PC-3 (cell line): Measurements from ENCODE around the gene KYNU. TPM values are rescaled to one million over a fixed set of nuclear protein-coding genes. Genes with fewer than 3 reads are reported as not detected.
A peak's percentile ranks its signal among the peaks of the same experiment; 100 is the strongest.

Experiments used
- ATAC-seq: fragments of 200-7000 bp; cut with Tn5 transposase; 2 replicates; pipeline ENCODE4 v1.9.1; 2020; ENCODE audit warnings: mild to moderate bottlenecking, moderate library complexity
- BruUV-seq: library from RNA; stranded (reverse); fragments of 400-500 nt; replicated peaks from 2 replicates; lab custom pipeline; 2021; lab: Mats Ljungman, UMichigan
- CTCF ChIA-PET: fragments of 300-600 bp; sonication (Branson Sonifier 250); formaldehyde crosslinking; loops from one replicate; lab custom pipeline; 2022; ENCODE audit warnings: antibody characterized with exemption; lab: Charles Lee
- POLR2A ChIA-PET: fragments of 300-600 bp; sonication (Branson Sonifier 250); formaldehyde crosslinking; loops from one replicate; lab custom pipeline; 2022; ENCODE audit warnings: antibody characterized with exemption; ENCODE audit not compliant: unreplicated experiment; lab: Charles Lee
- DNase-seq: peaks from one replicate; pipeline ENCODE4 v3.0.0-alpha.2; 2015
- H2AFZ ChIP-seq: fragments of 300-600 bp; sonication (generic); 2 replicates; pipeline ENCODE4 v1.6.0; 2016; ENCODE audit warnings: antibody characterized with exemption, low read length
- H3F3A ChIP-seq: fragments of 300-600 bp; sonication (generic); one replicate; pipeline ENCODE4 v1.6.0; 2017; ENCODE audit warnings: antibody characterized with exemption, low read length, control low read depth, mild to moderate bottlenecking; ENCODE audit not compliant: unreplicated experiment
- H3K27ac ChIP-seq: fragments of 300-600 bp; sonication (generic); 2 replicates; pipeline ENCODE4 v1.5.1; 2016; ENCODE audit warnings: mild to moderate bottlenecking, low read length
- H3K27me3 ChIP-seq: fragments of 300-600 bp; sonication (generic); 2 replicates; pipeline ENCODE4 v1.6.1; 2016; ENCODE audit warnings: low read length, mixed read lengths
- H3K36me3 ChIP-seq: fragments of 300-600 bp; sonication (generic); 2 replicates; pipeline ENCODE4 v1.6.1; 2016; ENCODE audit warnings: low read depth, mixed run types, low read length, mixed read lengths
- H3K4me1 ChIP-seq: fragments of 300-600 bp; sonication (generic); 2 replicates; pipeline ENCODE4 v1.5.1; 2016; ENCODE audit warnings: low read length; ENCODE audit not compliant: insufficient read depth
- H3K4me2 ChIP-seq: fragments of 300-600 bp; sonication (generic); 2 replicates; pipeline ENCODE4 v1.6.0; 2016; ENCODE audit warnings: low read length
- H3K4me3 ChIP-seq: fragments of 300-600 bp; sonication (generic); 2 replicates; pipeline ENCODE4 v1.5.1; 2016; ENCODE audit warnings: mild to moderate bottlenecking, low read length, mixed read lengths
- H3K79me2 ChIP-seq: fragments of 300-600 bp; sonication (generic); 2 replicates; pipeline ENCODE4 v1.6.1; 2017; ENCODE audit warnings: low read length, mixed read lengths
- H3K9ac ChIP-seq: fragments of 300-600 bp; sonication (generic); 2 replicates; pipeline ENCODE4 v1.6.0; 2016; ENCODE audit warnings: mild to moderate bottlenecking, low read length
- H3K9me2 ChIP-seq: fragments of 300-600 bp; sonication (generic); replicated peaks from 2 replicates; pipeline ENCODE4 v1.6.1; 2016; ENCODE audit warnings: mixed run types, low read length, mixed read lengths
- H3K9me3 ChIP-seq: fragments of 300-600 bp; sonication (generic); 2 replicates; pipeline ENCODE4 v1.6.1; 2016; ENCODE audit warnings: low read length, mixed read lengths
- H4K20me1 ChIP-seq: fragments of 300-600 bp; sonication (generic); 2 replicates; pipeline ENCODE4 v1.6.1; 2016; ENCODE audit warnings: low read length, mixed read lengths
- EZH2 ChIP-seq: fragments of 300-600 bp; sonication (generic); IDR thresholded peaks from one replicate; pipeline ENCODE4 v1.6.1; 2017; ENCODE audit warnings: antibody characterized with exemption, mild to moderate bottlenecking, low read length; ENCODE audit not compliant: unreplicated experiment
- EZH2phosphoT487 ChIP-seq: fragments of 300-600 bp; sonication (generic); IDR thresholded peaks from 2 replicates; pipeline ENCODE4 v1.6.1; 2018; ENCODE audit warnings: mild to moderate bottlenecking, antibody characterized with exemption, low read length, borderline replicate concordance
- intact Hi-C: fragments of 100-400 bp; cut with micrococcal nuclease; formaldehyde crosslinking; loops from 2 replicates; pipeline ENCODE4 v1.9.0; 2023
- total RNA-seq: library from RNA; depleted of rRNA; stranded (reverse); fragments of >200 nt; gene quantifications from 2 replicates; pipeline ENCODE4 v1.2.3, GENCODE V29; 2014
- TF ChIP-seq, protein P1 (sequence below): fragments of 300-600 bp; sonication (generic); conservative IDR thresholded peaks from 2 replicates; pipeline ENCODE4 v1.5.1; 2017; ENCODE audit warnings: antibody characterized with exemption, low read depth, mild to moderate bottlenecking, low read length

Gene KYNU
- total RNA-seq, 1 experiment from 2014 or later, result 2.3 TPM

DNA sequence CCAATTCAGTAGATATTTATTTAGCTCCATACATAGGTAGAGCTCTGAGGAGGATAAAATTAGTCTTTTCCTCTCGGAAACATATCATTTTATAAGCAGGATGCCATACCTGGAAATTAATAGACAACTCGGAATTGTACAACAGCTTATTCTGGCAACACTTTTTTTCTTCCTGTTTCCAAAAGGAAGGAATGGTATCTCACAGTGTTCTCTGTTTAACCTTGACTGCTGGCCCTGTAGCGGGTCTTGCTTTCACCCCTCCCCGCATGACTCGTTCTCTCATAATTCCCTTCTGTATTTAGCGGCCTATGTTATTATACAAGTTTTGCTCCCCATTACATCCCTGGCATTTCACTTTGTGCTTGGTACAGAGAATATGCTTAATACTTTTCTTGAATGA, 2.5 kb upstream of the KYNU start:
- DNase-seq (peak; percentile 16), ATAC-seq (no peak)
- H3K4me3 ChIP-seq, result 0 out of 2 replicates have a peak overlapping the region, but pooled peaks have one; percentile 9
- peak overlapping the region; percentile 98 for H3K27ac ChIP-seq
- no peaks in the 10 kb centered on the region for H3F3A ChIP-seq
- BruUV-seq, result TSS peak; percentile 67
- POLR2A ChIA-PET, result interaction anchor here (0.6 kb wide), 1 partner anchor 32 kb away, joined by 3 read pairs; no protein-coding TSS in a partner anchor
- intact Hi-C loops, result loop anchor here (2.0 kb wide), 2 partner anchors 70 to 106 kb away; no protein-coding TSS in a partner anchor
- H3K9me2 ChIP-seq, result no peaks in the 10 kb centered on the region
- CTCF ChIA-PET, result interaction anchor here (0.5 to 0.6 kb wide), 2 partner anchors 69 to 235 kb away, joined by 3 to 6 read pairs; no protein-coding TSS in a partner anchor
- H3K36me3 ChIP-seq, result no peaks in the 10 kb centered on the region
- H4K20me1 ChIP-seq, result no peaks in the 10 kb centered on the region
- no peak overlapping the region for H2AFZ ChIP-seq
- H3K27me3 ChIP-seq, result no peaks in the 10 kb centered on the region
- no peaks in the 10 kb centered on the region for H3K9me3 ChIP-seq
- peak overlapping the region; percentile 70 for H3K4me2 ChIP-seq
- TF ChIP-seq EZH2, result no peak
- no peaks in the 10 kb centered on the region for H3K79me2 ChIP-seq
- peaks cover 55% of the 10 kb centered on the region for H3K4me1 ChIP-seq
- peak overlapping the region; percentile 82 for H3K9ac ChIP-seq

DNA sequence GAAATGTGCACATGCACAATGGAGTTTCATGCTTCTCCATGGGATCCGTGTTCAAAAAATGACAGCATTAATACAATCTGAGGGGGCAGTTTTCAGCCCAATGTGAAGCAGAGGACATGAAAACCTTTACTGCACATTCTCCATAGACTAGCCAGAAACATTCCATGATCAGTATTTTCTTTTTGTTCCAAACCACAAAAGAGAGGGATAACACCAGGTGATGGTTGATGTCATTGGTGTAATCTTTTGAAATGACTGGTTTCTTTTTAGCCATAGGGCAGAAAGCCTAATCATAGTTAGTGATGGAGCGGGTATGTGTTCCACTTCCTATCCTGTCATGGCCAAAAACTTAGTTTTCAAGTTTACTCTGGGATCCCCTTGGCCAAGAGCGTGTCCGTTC, 1.8 kb upstream of the KYNU start:
- ChIA-PET POLR2A (no interaction called here), CTCF (no interaction called here)
- H3K4me2 ChIP-seq, result peak overlapping the region; percentile 70
- no peaks in the 10 kb centered on the region for H3K27me3 ChIP-seq
- intact Hi-C loops, result loop anchor here (1.0 to 2.0 kb wide), 5 partner anchors 69 to 193 kb away; no protein-coding TSS in a partner anchor
- TF ChIP-seq EZH2, result no peak
- no peak for TF ChIP-seq EZH2phosphoT487
- TF ChIP-seq, protein P1, sequence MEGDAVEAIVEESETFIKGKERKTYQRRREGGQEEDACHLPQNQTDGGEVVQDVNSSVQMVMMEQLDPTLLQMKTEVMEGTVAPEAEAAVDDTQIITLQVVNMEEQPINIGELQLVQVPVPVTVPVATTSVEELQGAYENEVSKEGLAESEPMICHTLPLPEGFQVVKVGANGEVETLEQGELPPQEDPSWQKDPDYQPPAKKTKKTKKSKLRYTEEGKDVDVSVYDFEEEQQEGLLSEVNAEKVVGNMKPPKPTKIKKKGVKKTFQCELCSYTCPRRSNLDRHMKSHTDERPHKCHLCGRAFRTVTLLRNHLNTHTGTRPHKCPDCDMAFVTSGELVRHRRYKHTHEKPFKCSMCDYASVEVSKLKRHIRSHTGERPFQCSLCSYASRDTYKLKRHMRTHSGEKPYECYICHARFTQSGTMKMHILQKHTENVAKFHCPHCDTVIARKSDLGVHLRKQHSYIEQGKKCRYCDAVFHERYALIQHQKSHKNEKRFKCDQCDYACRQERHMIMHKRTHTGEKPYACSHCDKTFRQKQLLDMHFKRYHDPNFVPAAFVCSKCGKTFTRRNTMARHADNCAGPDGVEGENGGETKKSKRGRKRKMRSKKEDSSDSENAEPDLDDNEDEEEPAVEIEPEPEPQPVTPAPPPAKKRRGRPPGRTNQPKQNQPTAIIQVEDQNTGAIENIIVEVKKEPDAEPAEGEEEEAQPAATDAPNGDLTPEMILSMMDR, result no peak
- H3K79me2 ChIP-seq, result no peaks in the 10 kb centered on the region
- H3K4me3 ChIP-seq, result no peak overlapping the region
- no peaks in the 10 kb centered on the region for H3K36me3 ChIP-seq
- no TSS peak for BruUV-seq
- peaks cover 62% of the 10 kb centered on the region for H3K4me1 ChIP-seq
- peak overlapping the region; percentile 98 for H3K27ac ChIP-seq
- H4K20me1 ChIP-seq, result no peaks in the 10 kb centered on the region
- H3F3A ChIP-seq, result no peaks in the 10 kb centered on the region
- H2AFZ ChIP-seq, result no peak overlapping the region
- no peaks in the 10 kb centered on the region for H3K9me2 ChIP-seq
- H3K9me3 ChIP-seq, result no peaks in the 10 kb centered on the region
- no peak for ATAC-seq
- peak overlapping the region; percentile 82 for H3K9ac ChIP-seq
- peak; percentile 60 for DNase-seq

DNA sequence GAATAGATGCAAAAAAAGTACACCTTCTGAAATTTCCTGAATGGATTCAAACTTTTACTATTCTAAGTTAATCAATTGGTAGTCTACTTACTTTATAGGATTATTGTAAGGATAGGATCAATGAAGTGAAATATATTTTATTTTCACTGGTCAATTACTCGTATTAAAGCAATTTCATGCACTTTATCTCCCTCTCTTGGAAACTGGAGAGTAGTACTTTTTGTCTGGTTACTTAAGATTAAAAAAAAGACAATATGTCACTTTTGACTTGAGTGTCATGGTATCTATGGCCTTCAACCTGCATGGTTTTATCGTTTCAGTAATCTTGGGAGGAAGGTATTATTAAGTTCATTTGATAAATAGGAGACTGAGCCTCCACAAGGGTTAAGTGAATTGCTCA, 1.0 kb upstream of the KYNU start:
- intact Hi-C loops, result loop anchor here (1.0 to 2.0 kb wide), 3 partner anchors 68 to 194 kb away; no protein-coding TSS in a partner anchor
- H3K9me2 ChIP-seq, result no peaks in the 10 kb centered on the region
- POLR2A ChIA-PET, result interaction anchor here (0.6 kb wide), 1 partner anchor 10 kb away, joined by 3 read pairs; no protein-coding TSS in a partner anchor
- H3K79me2 ChIP-seq, result no peaks in the 10 kb centered on the region
- H3K9me3 ChIP-seq, result no peaks in the 10 kb centered on the region
- peak overlapping the region; percentile 70 for H3K4me2 ChIP-seq
- ATAC-seq (no peak), DNase-seq (no peak)
- no TSS peak for BruUV-seq
- CTCF ChIA-PET, result no interaction called here
- H3K4me3 ChIP-seq, result no peak overlapping the region
- TF ChIP-seq, protein P1, result peak; percentile 57
- TF ChIP-seq EZH2 (no peak), EZH2phosphoT487 (no peak)
- H3K9ac ChIP-seq, result peak overlapping the region; percentile 82
- no peaks in the 10 kb centered on the region for H3K27me3 ChIP-seq
- H2AFZ ChIP-seq, result no peak overlapping the region; the same call in 1 of the 2 replicates
- H3K4me1 ChIP-seq, result peaks cover 69% of the 10 kb centered on the region
- H3K27ac ChIP-seq, result peak overlapping the region; percentile 98
- H3F3A ChIP-seq, result no peaks in the 10 kb centered on the region
- no peaks in the 10 kb centered on the region for H4K20me1 ChIP-seq
- H3K36me3 ChIP-seq, result no peaks in the 10 kb centered on the region
